ENCODE measurements around the gene TBC1D7.

TBC1D7 gene

DNA sequence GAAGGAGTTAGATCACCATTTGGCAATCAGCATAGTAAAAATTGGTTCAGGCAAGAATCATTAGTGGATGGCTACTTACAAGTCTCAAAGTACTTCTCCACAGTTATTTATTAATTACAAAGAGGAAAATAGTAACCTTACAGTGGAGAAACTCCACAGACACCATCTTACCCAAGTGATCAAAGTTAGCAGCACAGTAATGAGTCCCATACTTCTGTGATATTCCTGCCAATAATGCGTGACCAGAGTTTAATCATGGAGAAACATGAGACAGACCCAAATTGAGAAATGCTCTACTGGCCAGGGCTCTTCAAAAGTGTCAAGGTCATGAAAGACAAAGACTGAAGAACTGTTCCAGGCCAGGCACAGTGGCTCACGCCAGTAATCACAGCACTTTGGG is 9.5 kb downstream of the TBC1D7 start:
- no peak for DNase-seq

DNA sequence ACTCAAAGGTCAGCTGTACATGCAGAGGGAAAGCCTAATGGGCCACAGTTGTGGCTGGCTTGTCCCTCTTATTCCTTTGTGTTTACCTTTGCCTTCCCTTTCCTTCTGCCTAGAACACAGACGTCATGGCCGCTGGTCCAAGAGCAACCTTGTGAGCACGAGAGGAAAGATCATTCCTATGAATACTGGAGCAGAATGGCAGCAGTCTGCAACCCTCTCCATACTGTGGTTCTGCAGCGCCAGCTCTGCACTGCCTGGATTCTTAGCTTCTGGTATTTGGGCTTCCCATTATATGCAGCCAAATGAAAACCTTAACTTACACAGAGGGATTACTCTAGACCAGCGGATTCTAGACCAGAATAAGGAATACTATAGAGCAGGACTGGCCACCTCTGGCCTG is 12.4 kb downstream of the TBC1D7 start:
- DNase-seq, result no peak

DNA sequence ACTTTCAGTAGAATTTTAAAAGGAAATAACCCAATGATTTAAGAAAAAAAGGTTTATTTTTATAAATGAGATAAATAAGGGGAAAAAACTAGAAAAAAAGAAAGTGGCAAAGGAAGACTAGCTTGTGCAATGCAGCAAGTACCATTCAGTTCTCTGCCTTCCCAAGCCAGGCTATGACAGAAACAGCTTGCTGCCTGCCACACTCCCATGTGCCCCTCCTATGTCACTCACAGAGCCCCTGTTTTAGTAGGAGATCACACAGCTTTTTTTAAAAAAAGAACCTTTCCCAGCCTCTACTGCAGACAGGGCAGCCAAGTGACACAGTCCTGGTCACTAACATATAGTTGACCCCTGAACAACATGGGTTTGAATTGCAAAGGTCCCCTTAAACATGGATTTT is 13.5 kb downstream of the TBC1D7 start:
- DNase-seq, result no peak

DNA sequence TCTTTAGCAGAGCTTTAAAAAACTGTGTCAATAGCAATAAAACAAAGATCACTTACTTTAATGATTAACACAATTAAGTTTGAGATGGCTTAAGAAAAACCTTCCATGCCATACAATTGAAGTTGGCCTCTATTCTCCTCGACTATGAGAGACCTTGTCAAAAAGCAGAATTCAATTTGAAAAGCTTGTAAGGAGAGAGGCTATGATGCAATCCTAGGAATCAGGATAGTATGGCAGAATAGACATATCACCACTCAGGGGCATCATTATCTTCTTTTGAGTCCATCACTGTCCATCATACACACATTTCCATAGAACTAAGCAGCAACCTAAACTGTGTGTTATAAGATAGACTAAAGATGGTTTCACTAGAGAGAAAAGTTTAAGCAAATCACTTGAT is 17.2 kb downstream of the TBC1D7 start:
- no peak for DNase-seq

DNA sequence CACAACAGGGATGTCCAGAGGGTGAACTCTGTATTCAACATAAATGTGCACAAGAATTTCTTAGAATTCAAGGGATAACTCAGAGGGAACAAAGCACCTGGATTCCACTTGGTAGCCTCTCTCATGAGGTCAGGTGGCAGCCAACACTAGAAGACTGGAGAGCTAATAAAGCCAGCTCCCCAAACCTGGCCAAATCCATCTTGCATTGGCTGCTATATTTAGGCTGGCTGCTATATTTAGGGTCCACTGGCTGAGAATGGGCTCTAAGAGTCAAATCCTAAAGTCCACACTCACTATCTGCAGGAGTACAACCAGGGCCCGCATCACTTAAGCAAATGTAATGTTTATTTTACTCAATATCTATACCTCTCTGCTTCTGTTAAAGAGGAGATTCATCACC is 20.0 kb downstream of the TBC1D7 start:
- DNase-seq, result no peak

DNA sequence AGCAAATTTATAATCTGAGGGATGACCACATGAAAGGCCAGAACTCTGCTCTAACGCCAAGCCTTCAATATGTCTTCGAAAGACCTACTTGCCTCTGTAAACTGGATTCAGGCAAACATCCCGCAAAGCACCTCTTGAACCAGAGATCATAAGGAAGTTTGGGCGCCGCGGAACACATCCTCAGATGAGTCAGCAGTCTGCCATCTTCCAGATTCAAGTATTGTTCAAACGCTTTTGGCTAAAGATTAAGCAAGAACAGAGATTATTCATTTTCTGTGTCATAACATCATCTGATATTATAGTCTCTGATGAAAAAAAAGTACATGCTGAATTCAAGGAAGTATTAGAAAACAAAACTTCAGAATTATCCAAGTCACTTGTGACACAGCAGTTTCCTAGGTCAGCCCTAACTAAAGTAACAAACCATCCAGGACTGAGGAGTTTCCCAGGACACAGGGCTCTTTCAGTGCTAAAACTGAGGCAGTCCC is 20.8 kb downstream of the TBC1D7 start:
- no peak for DNase-seq

DNA sequence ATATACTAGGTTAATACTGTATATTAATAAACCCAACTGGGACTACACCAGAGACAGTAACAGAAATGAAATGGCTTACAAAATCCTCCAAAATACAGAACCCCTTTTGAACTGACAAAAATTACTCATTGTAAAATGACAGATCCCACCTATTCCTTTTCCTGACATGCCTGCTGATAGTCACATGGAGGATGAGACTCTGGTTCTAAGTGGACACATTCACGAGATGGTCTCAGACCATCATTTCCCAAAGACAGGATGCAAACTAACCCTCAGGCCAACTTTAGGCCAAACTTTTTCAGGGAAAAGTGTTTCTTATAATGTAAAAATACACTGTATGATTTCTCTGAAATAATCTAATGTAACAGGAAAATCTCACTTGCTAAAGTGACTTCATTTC is 22.5 kb downstream of the TBC1D7 start:
- no peak for DNase-seq

DNA sequence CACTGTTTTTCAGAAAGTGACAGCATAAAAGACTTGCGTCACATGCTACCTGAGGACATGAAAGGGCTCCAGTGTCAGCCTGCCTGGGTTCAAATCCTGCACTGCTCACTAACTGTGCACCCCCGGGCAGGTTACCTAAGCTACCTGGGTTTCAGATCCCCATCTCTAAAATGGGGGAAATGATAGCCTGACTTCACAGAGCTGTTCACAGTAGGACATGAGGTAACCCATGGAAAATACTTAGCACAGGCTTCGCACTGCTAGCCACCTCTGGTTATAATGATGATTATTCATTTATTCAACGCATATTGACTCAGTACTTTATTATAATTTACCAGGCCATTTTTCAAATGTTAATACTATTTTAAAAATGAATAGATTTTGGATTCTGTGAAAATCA is 23.0 kb downstream of the TBC1D7 start:
- DNase-seq, result no peak

DNA sequence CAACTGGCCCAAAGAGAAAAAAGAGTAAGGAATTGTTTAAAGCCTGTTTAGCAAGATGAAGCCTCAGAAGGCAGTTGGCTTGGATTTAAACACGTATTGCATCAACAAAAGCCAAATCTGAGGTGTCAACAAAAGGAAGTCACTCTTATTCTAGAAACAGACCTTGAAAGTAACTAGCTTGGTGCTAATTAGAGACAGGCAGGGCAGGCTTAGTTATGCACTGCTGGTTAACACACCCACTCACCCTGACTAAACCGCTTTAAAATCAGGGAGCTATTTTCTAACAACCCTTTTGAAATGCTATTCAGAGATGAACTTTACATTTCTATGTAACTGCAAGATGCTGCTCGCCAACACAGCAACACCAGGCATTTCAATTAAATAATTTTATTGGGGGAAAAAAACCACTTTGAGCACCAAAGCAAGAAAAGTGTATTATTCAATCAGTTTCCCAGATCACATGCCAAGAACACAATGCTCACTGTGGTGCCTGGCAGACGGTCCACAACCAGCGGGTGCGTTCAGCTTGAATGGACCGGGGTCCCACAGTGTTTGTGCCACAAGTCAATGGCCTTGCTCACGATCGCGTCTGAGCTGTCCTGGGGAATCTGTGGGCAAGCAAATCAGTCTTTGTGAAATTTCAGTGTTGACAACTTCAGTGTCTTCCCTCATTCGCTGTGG is 23.6 kb downstream of the TBC1D7 start:
- DNase-seq, result no peak

DNA sequence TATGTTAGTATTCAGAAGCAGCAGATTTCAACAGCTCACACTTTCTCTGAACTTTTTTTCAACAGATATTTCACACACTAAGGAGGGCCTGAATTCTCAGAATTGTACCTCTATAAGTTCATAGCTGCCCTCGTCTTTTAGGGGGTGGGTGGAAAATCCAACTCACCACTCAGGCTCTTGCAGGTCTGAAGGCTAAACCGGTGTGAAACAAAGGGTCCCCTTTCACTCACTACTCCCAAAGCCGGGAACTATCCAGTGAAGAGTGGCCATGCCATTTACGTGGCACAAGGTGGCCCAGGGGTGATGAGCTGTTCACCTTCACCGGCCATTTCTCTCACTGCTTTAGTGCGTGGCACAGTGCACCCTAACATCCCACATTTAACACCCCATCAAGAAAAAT is 24.2 kb downstream of the TBC1D7 start:
- DNase-seq, result no peak

DNA sequence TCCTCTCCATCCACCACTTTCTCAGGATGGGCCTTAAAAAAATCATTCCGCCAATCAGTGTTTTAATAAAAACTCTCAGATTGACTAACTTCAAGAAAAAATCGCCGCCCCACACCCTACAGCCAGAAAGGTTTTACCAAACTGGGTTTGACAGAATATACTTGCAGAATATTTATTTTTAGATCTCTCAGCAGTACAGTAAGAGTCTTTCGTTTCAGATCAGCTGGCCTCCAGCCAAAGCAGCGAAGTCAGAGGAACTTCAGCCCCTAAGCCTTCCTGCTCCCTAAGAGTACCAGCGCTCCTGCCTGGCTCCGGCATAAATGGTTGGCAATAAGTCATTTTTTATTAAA is 24.7 kb downstream of the TBC1D7 start:
- no peak for DNase-seq

DNA sequence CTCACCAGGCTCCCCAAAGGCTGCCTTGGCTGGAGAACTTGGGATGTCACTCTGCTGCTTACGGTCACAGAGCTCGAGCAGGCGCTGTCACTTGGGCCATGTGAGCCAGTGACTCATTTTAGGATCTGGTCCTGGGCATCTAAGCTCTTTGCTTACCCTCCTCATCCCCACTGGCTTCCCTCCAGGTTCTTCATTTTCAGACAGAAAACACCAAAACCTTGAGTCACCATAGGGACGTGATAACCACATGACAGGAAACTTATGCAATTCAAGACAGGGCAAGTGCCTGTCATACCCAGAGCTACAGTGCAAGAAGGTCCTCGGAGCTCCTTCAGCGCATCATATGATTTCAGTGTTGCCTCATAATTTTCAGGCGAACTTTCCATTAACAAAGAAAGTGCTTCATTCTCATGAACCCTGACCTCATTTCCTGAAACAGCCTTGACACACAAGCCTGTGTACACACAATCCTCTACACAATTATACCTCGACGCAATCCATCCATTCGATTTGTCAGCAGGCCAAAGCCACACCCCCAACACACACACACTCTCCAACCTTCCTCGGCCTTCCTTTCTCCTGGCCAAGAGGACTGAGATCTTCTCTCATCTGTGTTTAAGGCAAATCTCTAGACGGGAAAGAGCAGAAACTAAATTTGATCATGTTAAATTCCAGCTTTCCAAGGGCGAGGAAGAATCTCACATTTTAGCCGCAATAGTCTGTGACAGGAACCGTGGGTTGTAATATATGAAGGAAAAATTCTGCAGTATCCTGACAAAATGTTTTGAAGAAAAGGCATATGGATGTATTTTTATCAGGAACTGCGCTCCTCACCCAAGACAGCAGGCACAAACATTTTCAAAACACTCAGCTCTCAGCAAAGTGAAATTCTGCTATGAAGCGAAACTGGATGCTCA is 25.3 kb downstream of the TBC1D7 start:
- no peak for DNase-seq

DNA sequence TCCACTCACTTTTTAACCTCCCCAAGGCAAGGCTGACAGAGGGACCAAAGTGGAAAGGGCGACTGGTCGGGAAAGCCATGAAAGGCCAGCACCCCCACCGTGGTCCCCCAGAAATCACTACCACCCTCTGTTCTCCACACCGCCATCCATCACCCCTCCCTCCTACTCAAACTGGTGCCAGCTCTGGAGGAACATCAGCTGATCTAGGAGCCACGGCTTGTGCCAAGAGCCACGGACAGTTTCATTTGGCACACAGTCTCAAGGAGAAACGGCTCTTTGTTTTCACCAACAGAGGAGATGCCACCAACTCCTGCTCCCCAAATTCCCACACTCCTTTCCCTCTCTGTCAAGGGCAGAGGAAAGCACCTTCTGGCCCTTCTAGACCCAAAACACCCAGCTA is 26.0 kb downstream of the TBC1D7 start:
- no peak for DNase-seq

DNA sequence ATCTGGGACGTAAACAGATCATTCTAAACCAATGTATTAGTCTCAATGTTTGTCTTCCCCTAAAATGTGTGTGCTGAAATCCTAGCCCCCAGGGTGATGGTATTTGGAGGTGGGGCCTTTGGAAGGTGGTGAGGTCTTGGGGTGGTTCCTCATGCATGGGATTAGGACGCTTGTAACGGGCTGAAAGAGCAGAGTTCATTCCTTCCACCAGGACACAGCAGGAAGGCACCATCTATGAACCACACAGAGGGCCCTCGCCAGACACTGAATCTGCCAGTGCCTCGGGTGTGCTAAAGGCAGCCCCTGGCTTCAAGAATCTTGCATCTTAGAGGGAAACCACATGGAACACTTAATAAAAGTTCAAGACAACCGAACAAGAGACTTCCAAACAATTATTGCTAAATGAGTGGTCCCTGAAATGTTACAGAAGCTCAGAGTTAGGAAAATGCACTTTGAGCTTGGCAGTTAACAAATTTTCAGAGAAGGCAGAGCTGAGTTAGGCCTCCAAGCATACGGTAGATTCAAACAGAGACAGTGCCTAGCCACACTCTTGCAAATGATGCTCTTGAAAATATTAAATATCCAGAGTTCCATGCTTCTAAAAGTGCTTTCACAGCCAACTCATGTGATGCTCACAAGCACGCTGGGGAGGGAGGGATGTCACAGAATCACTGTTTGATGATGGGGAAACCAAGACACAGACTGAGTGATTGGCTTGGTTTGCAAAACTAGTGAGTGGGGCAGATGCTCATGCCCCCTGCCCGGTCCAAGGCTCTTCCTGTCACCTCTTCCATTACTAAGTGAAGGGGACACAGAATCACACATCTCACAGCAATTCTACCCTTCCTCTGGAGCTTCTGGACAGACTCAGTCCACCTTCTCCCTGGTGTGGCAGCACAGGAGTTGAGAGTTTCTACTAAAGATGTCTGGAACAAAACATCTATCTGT is 27.4 kb downstream of the TBC1D7 start:
- DNase-seq, result no peak

DNA sequence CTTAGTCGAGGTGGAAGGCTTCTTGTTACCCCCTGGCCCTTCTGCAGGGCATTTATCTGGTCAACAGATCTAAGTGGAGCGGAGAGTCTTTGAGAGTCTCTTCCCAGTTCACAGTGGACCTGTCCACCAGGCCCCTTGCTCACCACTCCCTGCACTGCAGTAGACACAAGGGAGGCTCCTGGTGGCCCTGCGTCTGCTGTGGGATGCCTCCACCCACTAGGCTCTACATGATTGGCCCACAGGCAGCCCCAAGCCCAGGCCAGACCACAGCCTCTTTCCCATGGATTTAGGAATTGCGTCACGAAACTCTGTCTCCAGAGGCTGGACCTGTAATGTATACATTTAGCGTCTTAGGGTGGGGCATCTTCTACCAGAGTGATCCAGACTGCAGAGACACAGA is 28.4 kb downstream of the TBC1D7 start:
- no peak for DNase-seq

DNA sequence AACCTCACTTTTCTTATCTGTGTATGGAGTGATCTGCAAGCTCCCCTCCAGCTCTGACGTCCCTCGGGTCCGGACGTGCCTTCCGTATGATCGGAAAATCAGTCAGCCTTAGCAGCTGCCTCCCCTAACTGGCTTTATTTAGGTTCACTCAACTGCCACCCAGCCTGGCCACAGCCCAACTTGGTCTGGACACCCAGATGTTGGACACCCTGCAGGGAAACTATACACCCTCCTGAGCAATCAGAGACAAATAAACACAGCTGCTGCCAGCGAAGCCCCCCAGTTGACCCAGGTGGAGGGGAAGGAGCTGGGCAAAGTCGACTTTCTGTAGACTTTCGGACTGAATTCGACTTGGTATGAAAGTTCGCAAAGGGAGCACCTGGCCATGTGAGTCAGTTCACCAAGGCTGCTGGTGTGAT is 28.9 kb downstream of the TBC1D7 start:
- no peak for DNase-seq

DNA sequence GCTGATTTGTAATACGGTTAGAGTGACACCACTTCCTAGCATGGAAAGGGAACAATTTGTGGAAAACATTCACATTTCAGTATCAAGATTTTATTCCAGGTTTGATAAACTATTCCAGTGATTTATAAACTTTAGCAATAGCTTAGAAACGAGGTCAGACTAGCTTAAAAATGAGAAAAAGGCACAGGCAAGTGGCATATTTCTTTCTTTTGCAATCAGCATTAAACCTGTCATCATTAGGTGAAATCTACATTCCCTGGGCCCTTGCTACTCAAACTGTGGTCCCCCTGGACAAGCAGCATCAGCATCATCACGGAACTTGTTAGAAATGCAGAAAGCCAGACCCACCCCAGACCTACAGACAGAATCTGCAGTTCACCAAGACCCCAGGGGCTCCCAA is 29.9 kb downstream of the TBC1D7 start:
- no peak for DNase-seq

DNA sequence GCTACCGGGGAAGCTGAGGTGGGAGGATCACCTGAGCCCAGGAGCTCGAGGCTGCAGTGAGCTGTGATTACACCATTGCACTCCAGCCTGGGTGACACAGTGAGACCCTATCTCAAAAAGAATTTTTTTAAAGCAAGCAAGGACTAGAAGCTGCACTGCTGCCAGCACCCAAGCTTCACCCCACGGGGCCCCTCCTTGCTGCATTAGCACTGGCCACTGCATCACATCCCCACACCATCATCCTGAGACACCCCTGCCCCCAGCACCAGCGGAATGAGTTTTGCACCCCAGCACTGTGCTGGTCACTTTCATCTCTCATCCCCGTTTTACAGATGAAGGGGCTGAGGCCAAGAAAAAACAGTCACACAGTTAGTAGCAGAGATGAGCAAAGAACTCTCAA is 30.9 kb downstream of the TBC1D7 start:
- DNase-seq, result no peak

DNA sequence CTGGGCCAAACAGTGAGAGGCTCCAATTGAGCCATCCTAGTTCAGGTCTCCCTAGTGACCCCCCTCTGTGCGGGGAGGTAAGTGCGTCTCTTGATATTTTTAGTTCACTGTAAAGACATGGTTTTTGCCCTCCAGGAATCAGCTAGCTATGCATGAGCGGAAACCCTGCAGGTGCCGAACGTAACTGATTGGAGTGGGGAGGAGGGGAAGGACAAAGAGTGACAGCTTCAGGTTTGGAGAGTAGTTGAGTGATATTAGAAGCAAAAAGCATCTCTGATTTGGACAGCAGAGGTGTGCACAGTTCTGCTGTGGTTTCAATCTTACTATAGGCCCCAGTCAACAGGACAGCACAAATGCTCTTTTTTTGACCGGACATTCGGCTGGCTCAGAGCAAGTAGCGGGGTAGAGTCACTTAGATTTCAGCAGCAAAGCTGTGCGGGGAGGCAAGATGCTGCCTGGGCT is 31.8 kb downstream of the TBC1D7 start:
- DNase-seq, result peak; percentile 40

DNA sequence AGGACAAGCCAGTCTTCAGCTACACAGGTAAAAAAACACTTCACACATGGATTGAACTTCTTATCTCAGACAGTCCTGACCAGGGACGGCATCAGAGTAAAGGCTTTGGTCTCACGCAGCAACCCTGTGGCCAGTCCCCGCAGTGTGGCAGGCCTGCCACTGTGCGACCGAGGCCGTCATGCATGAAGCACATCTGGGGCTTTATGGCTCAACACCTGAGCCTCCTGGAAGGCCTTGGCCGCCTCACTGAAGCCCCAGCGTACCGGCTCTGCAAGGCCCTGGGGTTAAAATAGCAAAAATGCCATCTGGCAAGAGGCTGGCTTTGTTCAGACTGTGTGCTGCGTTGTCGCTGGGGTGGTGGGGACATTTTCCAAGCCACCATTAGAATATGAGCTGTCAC is 32.8 kb downstream of the TBC1D7 start:
- DNase-seq, result no peak

DNA sequence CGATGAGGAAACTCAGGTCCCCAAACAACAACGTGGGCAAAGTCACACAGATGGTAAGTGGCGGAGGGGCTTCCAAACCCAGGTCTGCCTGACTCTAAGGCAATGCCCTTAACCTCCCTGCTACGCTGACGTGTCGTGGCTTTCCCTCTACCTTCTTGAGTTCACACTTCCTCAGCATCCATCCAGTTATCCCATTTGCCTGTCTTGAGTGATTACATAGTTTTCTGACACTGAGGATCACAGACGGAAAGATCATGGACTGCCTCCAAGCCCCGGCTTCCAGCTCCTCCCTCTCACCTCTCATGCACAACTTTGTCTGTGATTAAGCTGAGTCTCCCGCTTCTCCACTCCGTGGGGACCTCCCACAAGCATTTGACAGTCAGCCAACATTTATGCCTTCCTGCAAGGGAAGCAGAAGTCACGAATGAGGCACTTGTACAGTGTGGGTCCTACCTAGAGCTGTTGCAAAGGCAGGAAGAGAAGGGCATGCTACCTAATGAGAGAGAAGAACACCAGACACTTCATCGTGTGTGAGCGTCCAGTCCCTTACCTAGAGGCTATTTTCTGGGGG is 33.8 kb downstream of the TBC1D7 start:
- no peak for DNase-seq

DNA sequence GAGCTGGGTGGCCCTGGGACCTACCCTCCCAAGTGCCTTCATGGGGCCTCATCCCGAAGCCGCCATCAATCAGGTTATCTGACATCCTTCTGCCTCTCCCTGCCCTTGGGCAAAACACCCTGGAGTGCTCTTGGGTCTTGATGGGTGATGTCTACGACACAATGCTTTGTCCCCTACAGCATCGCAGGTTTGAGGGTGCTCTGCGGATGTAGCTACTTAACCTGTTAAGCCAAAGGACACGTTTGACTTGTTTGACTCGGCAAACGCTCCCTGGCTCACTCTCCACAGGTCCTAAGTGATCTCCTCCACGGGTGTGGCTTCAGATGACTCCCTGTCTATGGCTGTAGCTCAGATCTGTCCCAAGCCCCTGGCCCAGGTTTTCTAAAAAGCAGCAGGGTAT is 35.6 kb downstream of the TBC1D7 start:
- DNase-seq, result no peak

DNA sequence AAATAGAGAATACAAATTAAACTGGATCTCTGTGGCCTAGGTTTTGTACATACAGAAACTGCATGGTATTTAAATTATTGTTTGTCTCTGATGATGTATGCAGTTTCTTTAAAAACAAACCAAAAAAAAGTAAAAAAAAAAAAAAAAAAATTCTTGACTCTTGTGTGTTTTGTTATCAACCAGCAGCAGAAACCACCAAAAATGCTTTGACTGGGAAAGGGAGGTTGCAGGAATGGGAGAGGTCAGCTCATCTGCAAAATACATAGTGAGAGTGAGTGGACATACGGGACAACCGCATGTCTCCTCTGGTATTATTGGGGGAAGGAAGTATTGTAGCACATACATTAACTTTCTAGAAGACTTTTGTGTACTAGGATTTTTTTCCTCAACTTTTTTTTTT is 38.0 kb downstream of the TBC1D7 start:
- DNase-seq, result no peak
